VCaP (cell line): Measurements from ENCODE around the gene NTN3.

Source experiments
- H3K27ac ChIP-seq: fragments of 450-650 bp; 2 replicates; pipeline ENCODE4 v1.5.1; 2017
- CTCF ChIP-seq: fragments of 450-650 bp; conservative IDR thresholded peaks from 2 replicates; pipeline ENCODE4 v1.5.1; 2017; ENCODE audit warnings: mild to moderate bottlenecking, moderate library complexity

NTN3 gene

GRCh38 chr16:2511128-2511800 is 40.2 kb downstream of the NTN3 start:
- no peak for TF ChIP-seq CTCF
- H3K27ac ChIP-seq = no peak overlapping the region

- H3K27ac ChIP-seq = no peak overlapping the region
- TF ChIP-seq CTCF = no peak
These were observed 41.1 kb downstream of the NTN3 start for GRCh38 chr16:2511996-2512734.

GRCh38 chr16:2512735-2513404 is 41.8 kb downstream of the NTN3 start:
- no peak for TF ChIP-seq CTCF
- peak overlapping the region; percentile 85 for H3K27ac ChIP-seq

GRCh38 chr16:2513405-2514332 is 42.6 kb downstream of the NTN3 start, which contains the start of gene ATP6V0C:
Gene ATP6V0C, plus strand, starts transcription at chr16:2513952. Its CDS starts 152 bp downstream, at chr16:2514104.
- TF ChIP-seq CTCF = no peak
- peak within 1 kb of the TSS; percentile 85 for H3K27ac ChIP-seq

GRCh38 chr16:2514333-2515179 is 43.5 kb downstream of the NTN3 start:
- no peak for TF ChIP-seq CTCF
- peak overlapping the region; percentile 85 for H3K27ac ChIP-seq

GRCh38 chr16:2515180-2515851 is 44.2 kb downstream of the NTN3 start:
- peak overlapping the region; percentile 85 for H3K27ac ChIP-seq
- TF ChIP-seq CTCF = no peak
